ENCODE results near the gene ECD.

DNA sequence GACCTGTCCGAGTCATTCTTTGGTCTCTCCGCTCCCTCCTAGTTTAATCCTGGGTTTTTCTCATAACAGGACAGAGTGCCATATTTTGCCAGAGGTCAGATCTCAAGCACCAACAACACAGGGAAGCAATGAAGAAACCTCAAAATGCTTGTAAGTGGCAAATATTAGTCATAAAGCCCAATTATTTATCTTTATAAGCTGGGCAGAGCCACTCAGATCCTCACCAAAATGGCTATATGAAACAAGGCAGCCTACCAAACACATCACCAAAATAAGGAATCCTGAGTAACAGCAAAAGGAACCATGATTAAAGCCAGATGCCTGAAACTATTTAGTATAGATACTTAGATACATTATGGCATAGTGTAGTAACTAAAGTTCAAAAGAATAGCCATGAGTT, 4.7 kb downstream of the ECD start:
- TF ChIP-seq POLR2AphosphoS5 (IDR thresholded peaks at IDR 0.05; ENCODE audit: low read depth, low read length), result no peak
- no peak for TF ChIP-seq GATA2 (CRISPR knock-in tag; IDR thresholded peaks at IDR 0.05)
- TF ChIP-seq, protein P1, sequence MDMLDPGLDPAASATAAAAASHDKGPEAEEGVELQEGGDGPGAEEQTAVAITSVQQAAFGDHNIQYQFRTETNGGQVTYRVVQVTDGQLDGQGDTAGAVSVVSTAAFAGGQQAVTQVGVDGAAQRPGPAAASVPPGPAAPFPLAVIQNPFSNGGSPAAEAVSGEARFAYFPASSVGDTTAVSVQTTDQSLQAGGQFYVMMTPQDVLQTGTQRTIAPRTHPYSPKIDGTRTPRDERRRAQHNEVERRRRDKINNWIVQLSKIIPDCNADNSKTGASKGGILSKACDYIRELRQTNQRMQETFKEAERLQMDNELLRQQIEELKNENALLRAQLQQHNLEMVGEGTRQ (IDR thresholded peaks at IDR 0.05; ENCODE audit: borderline replicate concordance, low read depth, low read length), result no peak
- TF ChIP-seq MEF2A (IDR thresholded peaks at IDR 0.05; ENCODE audit: borderline replicate concordance, low read depth), result no peak
- no peak for TF ChIP-seq CHD2 (IDR thresholded peaks at IDR 0.05; ENCODE audit: low read length, partially characterized antibody)
- TF ChIP-seq, protein P2, sequence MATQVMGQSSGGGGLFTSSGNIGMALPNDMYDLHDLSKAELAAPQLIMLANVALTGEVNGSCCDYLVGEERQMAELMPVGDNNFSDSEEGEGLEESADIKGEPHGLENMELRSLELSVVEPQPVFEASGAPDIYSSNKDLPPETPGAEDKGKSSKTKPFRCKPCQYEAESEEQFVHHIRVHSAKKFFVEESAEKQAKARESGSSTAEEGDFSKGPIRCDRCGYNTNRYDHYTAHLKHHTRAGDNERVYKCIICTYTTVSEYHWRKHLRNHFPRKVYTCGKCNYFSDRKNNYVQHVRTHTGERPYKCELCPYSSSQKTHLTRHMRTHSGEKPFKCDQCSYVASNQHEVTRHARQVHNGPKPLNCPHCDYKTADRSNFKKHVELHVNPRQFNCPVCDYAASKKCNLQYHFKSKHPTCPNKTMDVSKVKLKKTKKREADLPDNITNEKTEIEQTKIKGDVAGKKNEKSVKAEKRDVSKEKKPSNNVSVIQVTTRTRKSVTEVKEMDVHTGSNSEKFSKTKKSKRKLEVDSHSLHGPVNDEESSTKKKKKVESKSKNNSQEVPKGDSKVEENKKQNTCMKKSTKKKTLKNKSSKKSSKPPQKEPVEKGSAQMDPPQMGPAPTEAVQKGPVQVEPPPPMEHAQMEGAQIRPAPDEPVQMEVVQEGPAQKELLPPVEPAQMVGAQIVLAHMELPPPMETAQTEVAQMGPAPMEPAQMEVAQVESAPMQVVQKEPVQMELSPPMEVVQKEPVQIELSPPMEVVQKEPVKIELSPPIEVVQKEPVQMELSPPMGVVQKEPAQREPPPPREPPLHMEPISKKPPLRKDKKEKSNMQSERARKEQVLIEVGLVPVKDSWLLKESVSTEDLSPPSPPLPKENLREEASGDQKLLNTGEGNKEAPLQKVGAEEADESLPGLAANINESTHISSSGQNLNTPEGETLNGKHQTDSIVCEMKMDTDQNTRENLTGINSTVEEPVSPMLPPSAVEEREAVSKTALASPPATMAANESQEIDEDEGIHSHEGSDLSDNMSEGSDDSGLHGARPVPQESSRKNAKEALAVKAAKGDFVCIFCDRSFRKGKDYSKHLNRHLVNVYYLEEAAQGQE (IDR thresholded peaks at IDR 0.05; ENCODE audit: low read depth, low read length), result no peak
- TF ChIP-seq CTCF (IDR thresholded peaks at IDR 0.05), result no peak
- TF ChIP-seq TCF12 (IDR thresholded peaks at IDR 0.05), result no peak
- TF ChIP-seq RAD21 (IDR thresholded peaks at IDR 0.05; ENCODE audit: low read length), result no peak
- TF ChIP-seq, protein P3, sequence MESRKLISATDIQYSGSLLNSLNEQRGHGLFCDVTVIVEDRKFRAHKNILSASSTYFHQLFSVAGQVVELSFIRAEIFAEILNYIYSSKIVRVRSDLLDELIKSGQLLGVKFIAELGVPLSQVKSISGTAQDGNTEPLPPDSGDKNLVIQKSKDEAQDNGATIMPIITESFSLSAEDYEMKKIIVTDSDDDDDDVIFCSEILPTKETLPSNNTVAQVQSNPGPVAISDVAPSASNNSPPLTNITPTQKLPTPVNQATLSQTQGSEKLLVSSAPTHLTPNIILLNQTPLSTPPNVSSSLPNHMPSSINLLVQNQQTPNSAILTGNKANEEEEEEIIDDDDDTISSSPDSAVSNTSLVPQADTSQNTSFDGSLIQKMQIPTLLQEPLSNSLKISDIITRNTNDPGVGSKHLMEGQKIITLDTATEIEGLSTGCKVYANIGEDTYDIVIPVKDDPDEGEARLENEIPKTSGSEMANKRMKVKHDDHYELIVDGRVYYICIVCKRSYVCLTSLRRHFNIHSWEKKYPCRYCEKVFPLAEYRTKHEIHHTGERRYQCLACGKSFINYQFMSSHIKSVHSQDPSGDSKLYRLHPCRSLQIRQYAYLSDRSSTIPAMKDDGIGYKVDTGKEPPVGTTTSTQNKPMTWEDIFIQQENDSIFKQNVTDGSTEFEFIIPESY (IDR thresholded peaks at IDR 0.05; ENCODE audit: borderline replicate concordance, low read depth), result no peak
- TF ChIP-seq EP300 (IDR thresholded peaks at IDR 0.05; ENCODE audit: borderline replicate concordance in 1 of 2, low read depth in 1 of 2, low read length in 1 of 2), result no peak
- TF ChIP-seq RCOR1 (IDR thresholded peaks at IDR 0.05; ENCODE audit: low read length), result no peak
